ENCODE data around the gene MSI2. TPM values are rescaled to one million over a fixed set of nuclear protein-coding genes. Genes with fewer than 3 reads are reported as not detected.

Gene MSI2
- total and polyA plus RNA-seq, 2 donors (not counting 1 experiment from before 2014, with no cell fraction given), result 16.1 to 196 TPM

DNA sequence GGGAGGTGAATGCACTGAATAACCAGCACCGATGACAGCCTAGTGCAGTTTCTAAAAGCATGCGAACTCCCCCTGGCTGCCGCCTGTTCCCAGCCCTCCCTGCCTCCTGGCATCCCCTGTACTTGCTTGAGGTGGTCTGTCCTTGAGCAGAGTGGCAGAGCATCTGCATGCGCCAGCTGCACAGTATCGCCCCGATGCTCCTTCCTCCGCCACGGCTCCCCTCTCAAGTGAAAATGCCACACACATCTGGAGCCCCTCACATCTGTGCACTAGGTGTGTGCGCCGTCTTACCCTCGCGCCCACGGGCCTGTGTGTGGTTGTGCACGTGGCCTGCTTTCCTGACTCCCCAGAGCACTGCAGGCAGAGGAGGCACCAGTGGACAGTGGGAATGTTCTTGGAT is 376.9 kb downstream of the MSI2 start:
- H2AFZ ChIP-seq (ENCODE audit: insufficient read depth, low read depth, low read length, poor library complexity, severe bottlenecking), result no peak overlapping the region
- Mint-ChIP-seq H3K4me1 (peaks cover 51% of the 10 kb centered on the region), H3K27me3 (no peaks in the 10 kb centered on the region), H3K27ac (peak overlapping the region; percentile 10), H3K9me3 (ENCODE audit: insufficient read depth) (no peaks in the 10 kb centered on the region), H3K4me3 (no peak overlapping the region)
- ChIA-PET POLR2A (no interaction called here), CTCF (no interaction called here)
- ATAC-seq (ENCODE audit: low read depth) (no peak), DNase-seq (no peak)
- no peaks in the 10 kb centered on the region for H3K79me2 ChIP-seq (ENCODE audit: control insufficient read depth, insufficient read depth, low read length)
- TF ChIP-seq EZH2 (IDR thresholded peaks at IDR 0.05; ENCODE audit: borderline replicate concordance, insufficient read depth, low read depth, low read length, poor library complexity, severe bottlenecking) (no peak), CTCF (IDR thresholded peaks at IDR 0.05) (no peak)
- WGBS (ENCODE audit: insufficient coverage), result 97% methylated on average over 12 of the region's 14 CpGs
- peaks cover 0 to 12% of the 10 kb centered on the region in 2 experiments for H3K36me3 ChIP-seq (replicated peaks in 1 of 2; ENCODE audit: control extremely low read depth in 1 of 2, control insufficient read depth in 1 of 2, extremely low read depth in 1 of 2, insufficient read depth in 2 of 2, low read length in 1 of 2)
- H3K27me3 ChIP-seq (replicated peaks in 1 of 4; ENCODE audit: control extremely low read depth in 1 of 4, control insufficient read depth in 3 of 4, insufficient read depth in 4 of 4, low read length in 3 of 4), result no peaks in the 10 kb centered on the region
- H3K9me3 ChIP-seq (ENCODE audit: control extremely low read depth in 1 of 3, control insufficient read depth in 2 of 3, insufficient read depth in 1 of 3, low read length in 2 of 3), result peaks cover 0 to 11% (median 3%) of the 10 kb centered on the region in 3 donors
- H4K20me1 ChIP-seq (ENCODE audit: control insufficient read depth, insufficient read depth, low read length, poor library complexity, severe bottlenecking), result no peaks in the 10 kb centered on the region
- peaks cover 30 to 55% of the 10 kb centered on the region in 2 donors for H3K4me1 ChIP-seq (ENCODE audit: control insufficient read depth in 2 of 2, insufficient read depth in 2 of 2, low read length in 2 of 2)
- no peak overlapping the region for H3K9ac ChIP-seq (ENCODE audit: low read length)
- no peak overlapping the region for H3K27ac ChIP-seq (ENCODE audit: low read length in 2 of 2)
- intact Hi-C loops (cut with micrococcal nuclease), result no loop called here
- no peak overlapping the region for H3K4me2 ChIP-seq (replicated peaks; ENCODE audit: low read depth, low read length, poor library complexity, severe bottlenecking)
- H3K4me3 ChIP-seq (ENCODE audit: control extremely low read depth in 1 of 5, extremely low read depth in 1 of 5, insufficient read depth in 1 of 5, low read depth in 2 of 5, low read length in 4 of 5), result no peak overlapping the region

DNA sequence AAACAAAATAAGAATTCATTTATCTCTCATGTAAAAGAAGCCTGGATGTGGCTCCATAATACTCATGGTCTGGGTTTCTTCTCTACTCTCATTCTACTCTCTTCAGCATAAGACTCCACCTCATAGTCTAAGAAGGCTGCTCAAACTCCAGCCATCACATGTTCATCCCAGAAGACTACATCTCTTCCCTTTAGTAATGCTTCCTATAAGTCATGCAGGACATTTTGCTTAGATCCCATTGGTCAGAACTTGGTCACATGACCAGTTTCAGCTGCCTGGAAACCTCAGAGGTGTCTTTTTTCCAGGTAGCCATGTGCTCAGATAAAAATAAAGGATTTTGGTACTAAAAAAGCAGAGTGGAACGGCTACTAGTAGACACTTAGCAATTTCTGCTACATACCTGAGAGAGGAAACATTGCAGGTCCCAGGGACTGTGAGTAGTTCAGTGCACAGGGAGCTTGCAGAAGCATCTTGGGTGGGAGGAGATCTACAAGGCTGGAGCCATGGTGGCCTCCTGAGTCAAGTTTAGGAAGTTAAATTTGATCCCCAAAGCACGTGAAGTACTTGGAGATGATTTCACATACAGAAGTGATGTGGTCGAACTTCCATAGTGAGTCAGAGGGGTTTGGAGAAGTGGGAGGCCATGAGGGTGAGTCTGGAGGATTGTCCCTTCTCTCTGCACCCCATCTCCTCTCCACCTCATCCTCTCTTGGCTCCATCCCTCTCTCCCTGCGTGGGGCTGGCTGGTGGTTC is 378.6 kb downstream of the MSI2 start:
- H3K27ac ChIP-seq (ENCODE audit: low read length in 2 of 2), result no peak overlapping the region
- intact Hi-C loops (cut with micrococcal nuclease), result no loop called here
- peaks cover 35% of the 10 kb centered on the region for H3K4me1 Mint-ChIP-seq
- no peak overlapping the region for H3K4me2 ChIP-seq (replicated peaks; ENCODE audit: low read depth, low read length, poor library complexity, severe bottlenecking)
- CTCF ChIA-PET, result interaction anchor here (1.1 to 1.5 kb wide), 2 partner anchors 37 to 83 kb away, joined by 3 read pairs; no protein-coding TSS in a partner anchor
- POLR2A ChIA-PET, result no interaction called here
- TF ChIP-seq EZH2 (IDR thresholded peaks at IDR 0.05; ENCODE audit: borderline replicate concordance, insufficient read depth, low read depth, low read length, poor library complexity, severe bottlenecking) (no peak), CTCF (IDR thresholded peaks at IDR 0.05) (no peak)
- peaks cover 14 to 41% of the 10 kb centered on the region in 2 donors for H3K4me1 ChIP-seq (ENCODE audit: control insufficient read depth in 2 of 2, insufficient read depth in 2 of 2, low read length in 2 of 2)
- 93% methylated on average over 3 of the region's 4 CpGs for WGBS (ENCODE audit: insufficient coverage)
- H3K9ac ChIP-seq (ENCODE audit: low read length), result no peak overlapping the region
- H3K4me3 ChIP-seq (ENCODE audit: control extremely low read depth in 1 of 5, extremely low read depth in 1 of 5, insufficient read depth in 1 of 5, low read depth in 2 of 5, low read length in 4 of 5), result no peak overlapping the region
- H3K9me3 ChIP-seq (ENCODE audit: control extremely low read depth in 1 of 3, control insufficient read depth in 2 of 3, insufficient read depth in 1 of 3, low read length in 2 of 3), result peaks cover 0 to 11% (median 3%) of the 10 kb centered on the region in 3 donors
- H4K20me1 ChIP-seq (ENCODE audit: control insufficient read depth, insufficient read depth, low read length, poor library complexity, severe bottlenecking), result no peaks in the 10 kb centered on the region
- no peak overlapping the region for H3K4me3 Mint-ChIP-seq
- H3K27me3 ChIP-seq (replicated peaks in 1 of 4; ENCODE audit: control extremely low read depth in 1 of 4, control insufficient read depth in 3 of 4, insufficient read depth in 4 of 4, low read length in 3 of 4), result no peaks in the 10 kb centered on the region
- no peak overlapping the region for H2AFZ ChIP-seq (ENCODE audit: insufficient read depth, low read depth, low read length, poor library complexity, severe bottlenecking)
- H3K27me3 Mint-ChIP-seq, result no peaks in the 10 kb centered on the region
- DNase-seq (no peak), ATAC-seq (ENCODE audit: low read depth) (no peak)
- peaks cover 0 to 13% of the 10 kb centered on the region in 2 experiments for H3K36me3 ChIP-seq (replicated peaks in 1 of 2; ENCODE audit: control extremely low read depth in 1 of 2, control insufficient read depth in 1 of 2, extremely low read depth in 1 of 2, insufficient read depth in 2 of 2, low read length in 1 of 2)
- no peaks in the 10 kb centered on the region for H3K9me3 Mint-ChIP-seq (ENCODE audit: insufficient read depth)
- H3K79me2 ChIP-seq (ENCODE audit: control insufficient read depth, insufficient read depth, low read length), result no peaks in the 10 kb centered on the region
- H3K27ac Mint-ChIP-seq, result peak overlapping the region; percentile 35

All from B cell (primary cell).